ENCODE data around the gene MISFA. TPM values are rescaled to one million over a fixed set of nuclear protein-coding genes. Genes with fewer than 3 reads are reported as not detected.

MISFA gene
- total RNA-seq, 4 donors from 2014 or later = 7.1 TPM; not detected in 3

- Histone ChIP-seq H3K27me3 (no peaks in the 10 kb centered on the region), H3K4me3 (no peak overlapping the region), H3K4me1 (peaks cover 18 to 39% (median 29%) of the 10 kb centered on the region in 4 donors), H3K27ac (replicated peaks in 1 of 4) (peak overlapping the region; percentile 50 to 78 (median 63)), H3K36me3 (peaks cover 12 to 31% (median 25%) of the 10 kb centered on the region in 4 donors), H3K9me3 (no peaks in the 10 kb centered on the region)
- intact Hi-C loops (cut with DNase I) = no loop called here
- TF ChIP-seq EP300 (IDR thresholded peaks at IDR 0.05) (no peak), POLR2A (IDR thresholded peaks at IDR 0.05; ENCODE audit: low read depth) (no peak), POLR2AphosphoS5 (IDR thresholded peaks at IDR 0.05) (no peak), CTCF (IDR thresholded peaks at IDR 0.05) (no peak)
- 21% methylated on average over 5 of the region's 5 CpGs for WGBS
- no peak for DNase-seq (ENCODE audit: extremely low spot score)
Measured at GRCh38 chr11:18618342-18619025, 18.9 kb downstream of the MISFA start.

GRCh38 chr11:18623707-18624106 lies 24.1 kb downstream of the MISFA start:
- H3K36me3 ChIP-seq = no peaks in the 10 kb centered on the region
- no peak for DNase-seq (ENCODE audit: extremely low spot score)
- H3K9me3 ChIP-seq = no peaks in the 10 kb centered on the region
- 98% methylated on average over 2 of the region's 2 CpGs for WGBS
- H3K27me3 ChIP-seq = no peaks in the 10 kb centered on the region
- H3K4me1 ChIP-seq = peaks cover 6 to 52% (median 29%) of the 10 kb centered on the region in 4 donors
- no peak overlapping the region for H3K4me3 ChIP-seq
- TF ChIP-seq POLR2A (IDR thresholded peaks at IDR 0.05; ENCODE audit: low read depth) (no peak), CTCF (IDR thresholded peaks at IDR 0.05) (no peak), POLR2AphosphoS5 (IDR thresholded peaks at IDR 0.05) (no peak), EP300 (IDR thresholded peaks at IDR 0.05) (no peak)
- H3K27ac ChIP-seq (replicated peaks in 1 of 4) = no peak overlapping the region
- intact Hi-C loops (cut with DNase I) = no loop called here

- TF ChIP-seq CTCF (IDR thresholded peaks at IDR 0.05) = no peak
- no peak for TF ChIP-seq POLR2A (IDR thresholded peaks at IDR 0.05; ENCODE audit: low read depth)
- no peak for TF ChIP-seq POLR2AphosphoS5 (IDR thresholded peaks at IDR 0.05)
- no peak for TF ChIP-seq EP300 (IDR thresholded peaks at IDR 0.05)
- H3K4me1 ChIP-seq = peaks cover under 1 to 52% (median 28%) of the 10 kb centered on the region in 4 donors
- 30% methylated on average over 1 of the region's 1 CpG for WGBS
- H3K36me3 ChIP-seq = no peaks in the 10 kb centered on the region
- intact Hi-C loops (cut with DNase I) = no loop called here
- DNase-seq (ENCODE audit: extremely low spot score) = no peak
- H3K4me3 ChIP-seq = no peak overlapping the region
- H3K9me3 ChIP-seq = no peaks in the 10 kb centered on the region
- no peaks in the 10 kb centered on the region for H3K27me3 ChIP-seq
- H3K27ac ChIP-seq (replicated peaks in 1 of 4) = no peak overlapping the region
Measured at GRCh38 chr11:18624161-18624560, 24.6 kb downstream of the MISFA start.

GRCh38 chr11:18632841-18633240 lies 33.3 kb downstream of the MISFA start:
- TF ChIP-seq POLR2AphosphoS5 (IDR thresholded peaks at IDR 0.05) = no peak
- TF ChIP-seq CTCF (IDR thresholded peaks at IDR 0.05) = no peak
- TF ChIP-seq POLR2A (IDR thresholded peaks at IDR 0.05; ENCODE audit: low read depth) = no peak
- no peak for TF ChIP-seq EP300 (IDR thresholded peaks at IDR 0.05)
- Histone ChIP-seq H3K36me3 (no peaks in the 10 kb centered on the region), H3K27me3 (no peaks in the 10 kb centered on the region), H3K27ac (replicated peaks in 1 of 4) (peak overlapping the region in 1 of 4 donors; percentile 95), H3K4me3 (peak overlapping the region; percentile 76 to 91 (median 84)), H3K9me3 (no peaks in the 10 kb centered on the region), H3K4me1 (peaks cover 10 to 51% (median 49%) of the 10 kb centered on the region in 4 donors)
- intact Hi-C loops (cut with DNase I) = loop anchor here (5.0 to 10.0 kb wide), 2 partner anchors 98 to 311 kb away; partner anchors contain the start of genes GTF2H1 and HPS5
- DNase-seq (ENCODE audit: extremely low spot score) = no peak
- WGBS = 52% methylated on average over 2 of the region's 2 CpGs

All from esophagus muscularis mucosa (tissue), 4 donors.